Stimulated activated naive CD8-positive, alpha-beta T cell treated with anti-CD3 and anti-CD28 coated beads, Interleukin-15, Interleukin-2, amounts not matched to agents 100 U/mL and 50 U/mL, for 24 hours (primary cell): ENCODE measurements around the gene PRDM16.
"Not testable (repeated sequence)": the region's sequence is repeated elsewhere in the genome, so short reads cannot be mapped to it uniquely, and the experiment has no call there.

Experiments used
- ATAC-seq: fragments of 150-1000 bp; cut with Tn5 transposase; one replicate; pipeline ENCODE4 v1.10.0; 2021
- DNase-seq: peaks from one replicate; pipeline ENCODE4 v3.0.0; 2021

Gene PRDM16

GRCh38 chr1:3082571-3083516 is 13.8 kb downstream of the PRDM16 start:
- DNase-seq, result no peak
- no peak for ATAC-seq

- DNase-seq (no peak), ATAC-seq (no peak)
Observed at GRCh38 chr1:3084154-3084553, 15.2 kb downstream of the PRDM16 start.

- ATAC-seq, result no peak
- DNase-seq, result no peak
Observed at GRCh38 chr1:3084726-3085125, 15.7 kb downstream of the PRDM16 start.

- no peak for ATAC-seq
- DNase-seq, result no peak
Observed at GRCh38 chr1:3085721-3086120, 16.7 kb downstream of the PRDM16 start.

GRCh38 chr1:3086272-3086974 is 17.4 kb downstream of the PRDM16 start:
- no peak for DNase-seq
- ATAC-seq, result no peak

- DNase-seq (no peak), ATAC-seq (no peak)
Observed at GRCh38 chr1:3087049-3087448, 18.0 kb downstream of the PRDM16 start.

- not testable (repeated sequence) for DNase-seq, ATAC-seq
Observed at GRCh38 chr1:3087946-3088668, 19.1 kb downstream of the PRDM16 start.

- ATAC-seq, result no peak
- DNase-seq, result no peak
Observed at GRCh38 chr1:3089490-3089889, 20.5 kb downstream of the PRDM16 start.

- no peak for DNase-seq
Observed at GRCh38 chr1:3091334-3091733, 22.3 kb downstream of the PRDM16 start.

GRCh38 chr1:3092530-3092929 is 23.5 kb downstream of the PRDM16 start:
- ATAC-seq, result no peak
- DNase-seq, result no peak

More at GRCh38 chr1:3091334-3091733, 22.3 kb downstream of the PRDM16 start:
- no peak for ATAC-seq

GRCh38 chr1:3093898-3094626 is 25.1 kb downstream of the PRDM16 start:
- no peak for ATAC-seq
- no peak for DNase-seq

GRCh38 chr1:3094863-3095780 is 26.1 kb downstream of the PRDM16 start:
- DNase-seq (no peak), ATAC-seq (no peak)

- no peak for DNase-seq
- no peak for ATAC-seq
Observed at GRCh38 chr1:3096345-3096744, 27.3 kb downstream of the PRDM16 start.

- DNase-seq (no peak), ATAC-seq (no peak)
Observed at GRCh38 chr1:3097231-3097630, 28.2 kb downstream of the PRDM16 start.

- no peak for ATAC-seq
- DNase-seq, result no peak
Observed at GRCh38 chr1:3097861-3098260, 28.9 kb downstream of the PRDM16 start.

- ATAC-seq (no peak), DNase-seq (no peak)
Observed at GRCh38 chr1:3099861-3100260, 30.9 kb downstream of the PRDM16 start.

- ATAC-seq, result no peak
- no peak for DNase-seq
Observed at GRCh38 chr1:3101124-3101939, 32.3 kb downstream of the PRDM16 start.

- ATAC-seq (no peak), DNase-seq (no peak)
Observed at GRCh38 chr1:3102641-3103040, 33.6 kb downstream of the PRDM16 start.

GRCh38 chr1:3103967-3104677 is 35.1 kb downstream of the PRDM16 start:
- no peak for ATAC-seq
- no peak for DNase-seq
